Dendritic cell treated with granulocyte-macrophage colony-stimulating factor and Interleukin-4, amounts not matched to agents 40 ng/mL and 50 ng/mL, for 4 days (primary cell): ENCODE data around the gene RTF1.
"Not testable (repeated sequence)": the region's sequence is repeated elsewhere in the genome, so short reads cannot be mapped to it uniquely, and the experiment has no call there.

ENCODE experiments used
- H3K27ac Mint-ChIP-seq: one replicate; pipeline ENCODE4 v1.8.0; 2022; ENCODE audit warnings: mild to moderate bottlenecking, mixed read lengths
- H3K27me3 Mint-ChIP-seq: one replicate; pipeline ENCODE4 v1.8.0; 2022; ENCODE audit warnings: mild to moderate bottlenecking, mixed read lengths
- H3K36me3 Mint-ChIP-seq: one replicate; pipeline ENCODE4 v1.8.0; 2022; ENCODE audit warnings: low read depth, mixed read lengths
- H3K4me1 Mint-ChIP-seq: one replicate; pipeline ENCODE4 v1.8.0; 2022; ENCODE audit warnings: low read depth, mixed read lengths
- H3K4me3 Mint-ChIP-seq: one replicate; pipeline ENCODE4 v1.8.0; 2022; ENCODE audit warnings: mild to moderate bottlenecking, moderate library complexity, mixed read lengths
- H3K9me3 Mint-ChIP-seq: one replicate; pipeline ENCODE4 v1.8.0; 2022; ENCODE audit warnings: mixed read lengths
- intact Hi-C: fragments of 100-400 bp; cut with micrococcal nuclease; formaldehyde crosslinking; loops from one replicate; pipeline ENCODE4 v1.15.0; 2022

RTF1 gene

GRCh38 chr15:41464889-41465580, 48.1 kb downstream of the RTF1 start:
- Mint-ChIP-seq H3K4me3 (no peak overlapping the region), H3K27ac (no peak overlapping the region), H3K9me3 (no peaks in the 10 kb centered on the region), H3K4me1 (no peaks in the 10 kb centered on the region), H3K27me3 (no peaks in the 10 kb centered on the region), H3K36me3 (peaks cover 91% of the 10 kb centered on the region)
- intact Hi-C loops: loop anchor here (10.0 kb wide), 2 partner anchors 120 to 270 kb away; no protein-coding TSS in a partner anchor

GRCh38 chr15:41465822-41466421, 49.0 kb downstream of the RTF1 start:
- H3K27me3 Mint-ChIP-seq: no peaks in the 10 kb centered on the region
- no peak overlapping the region for H3K4me3 Mint-ChIP-seq
- no peak overlapping the region for H3K27ac Mint-ChIP-seq
- intact Hi-C loops: loop anchor here (10.0 kb wide), 2 partner anchors 119 to 269 kb away; no protein-coding TSS in a partner anchor
- no peaks in the 10 kb centered on the region for H3K9me3 Mint-ChIP-seq
- no peaks in the 10 kb centered on the region for H3K4me1 Mint-ChIP-seq
- H3K36me3 Mint-ChIP-seq: peaks cover 95% of the 10 kb centered on the region

GRCh38 chr15:41466711-41467110, 49.8 kb downstream of the RTF1 start:
- intact Hi-C loops: loop anchor here (10.0 kb wide), 2 partner anchors 118 to 268 kb away; no protein-coding TSS in a partner anchor
- no peaks in the 10 kb centered on the region for H3K27me3 Mint-ChIP-seq
- no peak overlapping the region for H3K27ac Mint-ChIP-seq
- H3K9me3 Mint-ChIP-seq: no peaks in the 10 kb centered on the region
- H3K4me3 Mint-ChIP-seq: no peak overlapping the region
- no peaks in the 10 kb centered on the region for H3K4me1 Mint-ChIP-seq
- peaks cover 94% of the 10 kb centered on the region for H3K36me3 Mint-ChIP-seq

GRCh38 chr15:41469644-41470043, 52.7 kb downstream of the RTF1 start:
- H3K27ac Mint-ChIP-seq, H3K4me3 Mint-ChIP-seq, H3K9me3 Mint-ChIP-seq, H3K4me1 Mint-ChIP-seq, H3K27me3 Mint-ChIP-seq: not testable (repeated sequence)
- peaks cover 93% of the 10 kb centered on the region for H3K36me3 Mint-ChIP-seq
- intact Hi-C loops: loop anchor here (10.0 kb wide), 2 partner anchors 115 to 265 kb away; no protein-coding TSS in a partner anchor

GRCh38 chr15:41473418-41473817, 56.5 kb downstream of the RTF1 start:
- H3K36me3 Mint-ChIP-seq: peaks cover 95% of the 10 kb centered on the region

GRCh38 chr15:41474436-41474835, 57.5 kb downstream of the RTF1 start:
- Mint-ChIP-seq H3K27me3 (no peaks in the 10 kb centered on the region), H3K4me3 (no peak overlapping the region), H3K9me3 (no peaks in the 10 kb centered on the region), H3K4me1 (no peaks in the 10 kb centered on the region), H3K36me3 (peaks cover 95% of the 10 kb centered on the region), H3K27ac (no peak overlapping the region)
- intact Hi-C loops: no loop called here

More at GRCh38 chr15:41473418-41473817, 56.5 kb downstream of the RTF1 start:
- no peaks in the 10 kb centered on the region for H3K9me3 Mint-ChIP-seq
- H3K27ac Mint-ChIP-seq: no peak overlapping the region
- intact Hi-C loops: no loop called here
- no peaks in the 10 kb centered on the region for H3K4me1 Mint-ChIP-seq
- H3K4me3 Mint-ChIP-seq: no peak overlapping the region
- H3K27me3 Mint-ChIP-seq: no peaks in the 10 kb centered on the region

- H3K36me3 Mint-ChIP-seq: peaks cover 95% of the 10 kb centered on the region
- H3K27ac Mint-ChIP-seq: no peak overlapping the region
- no peaks in the 10 kb centered on the region for H3K27me3 Mint-ChIP-seq
- no peaks in the 10 kb centered on the region for H3K9me3 Mint-ChIP-seq
- no peak overlapping the region for H3K4me3 Mint-ChIP-seq
- intact Hi-C loops: no loop called here
- H3K4me1 Mint-ChIP-seq: no peaks in the 10 kb centered on the region
These were observed 58.0 kb downstream of the RTF1 start for GRCh38 chr15:41474941-41475340.

- Mint-ChIP-seq H3K4me3 (no peak overlapping the region), H3K4me1 (no peaks in the 10 kb centered on the region), H3K9me3 (no peaks in the 10 kb centered on the region), H3K36me3 (peaks cover 95% of the 10 kb centered on the region), H3K27ac (no peak overlapping the region), H3K27me3 (no peaks in the 10 kb centered on the region)
- intact Hi-C loops: no loop called here
These were observed 59.6 kb downstream of the RTF1 start for GRCh38 chr15:41476416-41477048.

GRCh38 chr15:41480396-41481140, 63.7 kb downstream of the RTF1 start:
- Mint-ChIP-seq H3K4me1 (peaks cover 6% of the 10 kb centered on the region), H3K27me3 (peaks cover 2% of the 10 kb centered on the region), H3K4me3 (no peak overlapping the region), H3K27ac (peak overlapping the region; percentile 3), H3K36me3 (peaks cover 64% of the 10 kb centered on the region), H3K9me3 (no peaks in the 10 kb centered on the region)
- intact Hi-C loops: no loop called here

- H3K4me3 Mint-ChIP-seq: no peak overlapping the region
These were observed 65.4 kb downstream of the RTF1 start for GRCh38 chr15:41482110-41482877.

GRCh38 chr15:41483115-41483514, 66.2 kb downstream of the RTF1 start:
- Mint-ChIP-seq H3K36me3 (peaks cover 39% of the 10 kb centered on the region), H3K27ac (peak overlapping the region; percentile 52), H3K27me3 (peaks cover 15% of the 10 kb centered on the region), H3K4me3 (no peak overlapping the region), H3K4me1 (peaks cover 6% of the 10 kb centered on the region), H3K9me3 (no peaks in the 10 kb centered on the region)
- intact Hi-C loops: no loop called here

More at GRCh38 chr15:41482110-41482877, 65.4 kb downstream of the RTF1 start:
- no peaks in the 10 kb centered on the region for H3K9me3 Mint-ChIP-seq
- H3K27ac Mint-ChIP-seq: peak overlapping the region; percentile 52
- peaks cover 6% of the 10 kb centered on the region for H3K4me1 Mint-ChIP-seq
- H3K36me3 Mint-ChIP-seq: peaks cover 47% of the 10 kb centered on the region
- H3K27me3 Mint-ChIP-seq: peaks cover 11% of the 10 kb centered on the region
- intact Hi-C loops: no loop called here

GRCh38 chr15:41483519-41483918, 66.6 kb downstream of the RTF1 start:
- intact Hi-C loops: no loop called here
- Mint-ChIP-seq H3K27ac (peak overlapping the region; percentile 52), H3K36me3 (peaks cover 36% of the 10 kb centered on the region), H3K4me3 (no peak overlapping the region), H3K4me1 (peaks cover 6% of the 10 kb centered on the region), H3K27me3 (peaks cover 15% of the 10 kb centered on the region), H3K9me3 (no peaks in the 10 kb centered on the region)

GRCh38 chr15:41484937-41485625, 68.2 kb downstream of the RTF1 start:
- peaks cover 6% of the 10 kb centered on the region for H3K4me1 Mint-ChIP-seq
- intact Hi-C loops: no loop called here
- H3K27ac Mint-ChIP-seq: no peak overlapping the region

More at GRCh38 chr15:41484937-41485625, 68.2 kb downstream of the RTF1 start:
- Mint-ChIP-seq H3K9me3 (no peaks in the 10 kb centered on the region), H3K36me3 (peaks cover 21% of the 10 kb centered on the region), H3K27me3 (peaks cover 17% of the 10 kb centered on the region), H3K4me3 (no peak overlapping the region)
